Body of pancreas (tissue), 4 donors: ENCODE data around the gene SCN9A. TPM values are rescaled to one million over a fixed set of nuclear protein-coding genes. Genes with fewer than 3 reads are reported as not detected.
A peak's percentile ranks its signal among the peaks of the same experiment; 100 is the strongest.

ENCODE experiments used
- ATAC-seq: fragments of 150-250 bp; one replicate; pipeline ENCODE4 v1.9.1; 2016
- DNase-seq, 4 donors: peaks; one replicate each; pipeline ENCODE4 v3.0.0-alpha.2; 2019
- H3K27ac ChIP-seq, 4 donors: fragments of 200-600 bp; sonication (generic); 1 replicate in 3 of 4; 2 replicates in 1 of 4; pipeline versions ENCODE4 v1.5.1 to v1.6.1; 2016 to 2019; ENCODE audit warnings: mild to moderate bottlenecking in 1 of 4, mixed read lengths in 1 of 4, moderate library complexity in 1 of 4
- H3K27me3 ChIP-seq, 2 donors: fragments of 200-600 bp; sonication (generic); one replicate each; pipeline ENCODE4 v1.6.0; 2016; ENCODE audit warnings: mild to moderate bottlenecking in 1 of 2
- H3K36me3 ChIP-seq, 2 donors: fragments of 200-600 bp; sonication (generic); replicated peaks in 1 of 2; 2 replicates each; pipeline ENCODE4 v1.5.1; 2016; ENCODE audit warnings: low read depth in 2 of 2; ENCODE audit not compliant: insufficient read depth in 1 of 2
- H3K4me1 ChIP-seq: fragments of 200-600 bp; sonication (generic); one replicate; pipeline ENCODE4 v1.6.0; 2016
- H3K4me3 ChIP-seq, 2 donors: fragments of 200-600 bp; sonication (generic); 1 replicate in 1 of 2; 2 replicates in 1 of 2; pipeline ENCODE4 v1.5.1; 2016 to 2019
- H3K9me3 ChIP-seq, 3 donors: fragments of 200-600 bp; sonication (generic); 1 replicate in 2 of 3; 2 replicates in 1 of 3; pipeline ENCODE4 v1.5.1; 2016
- CTCF ChIP-seq, 7 experiments: fragments of 450-650 bp in 4 of 7; fragments of 200-600 bp in 3 of 7; sonication (generic) in 3 of 7; IDR thresholded peaks; one replicate each; pipeline ENCODE4 v1.5.1; 2016 to 2019; ENCODE audit warnings: antibody characterized with exemption in 7 of 7
- POLR2A ChIP-seq, 3 donors: fragments of 450-650 bp; IDR thresholded peaks; one replicate each; pipeline ENCODE4 v1.6.1; 2016; ENCODE audit warnings: antibody characterized with exemption in 3 of 3, mild to moderate bottlenecking in 2 of 3
- WGBS, 2 donors: methylation state at CpG; one replicate each; pipeline ENCODE4 v1.1.5; 2017; 5-methylcytosine and 5-hydroxymethylcytosine counted together
- intact Hi-C: fragments of 100-400 bp; cut with DNase I; formaldehyde crosslinking; loops from one replicate; pipeline ENCODE4 v1.15.1; 2023
- total RNA-seq, 2 donors: library from RNA; depleted of rRNA; stranded (reverse); fragments of >200 nt; gene quantifications; one replicate each; pipeline ENCODE4 v1.1.0, GENCODE V29; 2016

SCN9A gene
- total RNA-seq: 10 to 100 TPM in 1 of 2 donors, 1 to 10 TPM in 1; 9.9 to 11.9 TPM

- H3K27ac ChIP-seq: peak within 1 kb of the TSS; percentile 37 to 73 (median 62)
- ATAC-seq (peak; percentile 97), DNase-seq (peak; percentile 81 to 93 (median 84))
- peak within 1 kb of the TSS; percentile 52 to 57 for H3K4me3 ChIP-seq
- no peaks in the 10 kb centered on the region for H3K27me3 ChIP-seq
- intact Hi-C loops: no loop called here
- no peaks in the 10 kb centered on the region for H3K36me3 ChIP-seq
- TF ChIP-seq POLR2A (IDR thresholded peaks at IDR 0.05): peak; percentile 16 to 59 (median 49)
- TF ChIP-seq CTCF (IDR thresholded peaks at IDR 0.05): peak in 2 of 7 experiments; percentile 32 to 38
- no peaks in the 10 kb centered on the region for H3K9me3 ChIP-seq
- peaks cover 8% of the 10 kb centered on the region for H3K4me1 ChIP-seq
- 0% methylated on average over 12 to 45 of the region's 45 CpGs for WGBS, 2 donors
These were observed at the start of gene SCN9A for GRCh38 chr2:166375736-166376487. Gene SCN9A, minus strand, starts transcription at chr2:166375944. Its CDS starts 64,188 bp downstream, at chr2:166311756.

- TF ChIP-seq POLR2A (IDR thresholded peaks at IDR 0.05) (no peak), CTCF (IDR thresholded peaks at IDR 0.05) (no peak)
- ATAC-seq (no peak), DNase-seq (no peak)
- 85 to 91% methylated on average over 5 of the region's 5 CpGs for WGBS, 2 donors
- H3K9me3 ChIP-seq: no peaks in the 10 kb centered on the region
- H3K36me3 ChIP-seq: no peaks in the 10 kb centered on the region
- H3K27ac ChIP-seq: no peak overlapping the region
- no peaks in the 10 kb centered on the region for H3K4me1 ChIP-seq
- H3K4me3 ChIP-seq: no peak overlapping the region
- no peaks in the 10 kb centered on the region for H3K27me3 ChIP-seq
- intact Hi-C loops: no loop called here
These were observed 49.1 kb upstream of the SCN9A start for GRCh38 chr2:166424841-166425240.

GRCh38 chr2:166419616-166419934 lies 43.8 kb upstream of the SCN9A start:
- Histone ChIP-seq H3K27me3 (no peaks in the 10 kb centered on the region), H3K36me3 (no peaks in the 10 kb centered on the region), H3K27ac (no peak overlapping the region), H3K9me3 (no peaks in the 10 kb centered on the region), H3K4me3 (no peak overlapping the region), H3K4me1 (no peaks in the 10 kb centered on the region)
- intact Hi-C loops: no loop called here
- DNase-seq: no peak
- ATAC-seq: no peak
- 60 to 65% methylated on average over 2 of the region's 2 CpGs for WGBS, 2 donors
- TF ChIP-seq CTCF (IDR thresholded peaks at IDR 0.05) (peak in 6 of 7 experiments; percentile 10 to 53 (median 43)), POLR2A (IDR thresholded peaks at IDR 0.05) (no peak)

GRCh38 chr2:166418853-166419615 lies 43.3 kb upstream of the SCN9A start:
- Histone ChIP-seq H3K27me3 (no peaks in the 10 kb centered on the region), H3K36me3 (no peaks in the 10 kb centered on the region), H3K4me3 (no peak overlapping the region), H3K27ac (no peak overlapping the region), H3K4me1 (no peaks in the 10 kb centered on the region), H3K9me3 (no peaks in the 10 kb centered on the region)
- WGBS, 2 donors: 61 to 62% methylated on average over 5 of the region's 5 CpGs
- TF ChIP-seq CTCF (IDR thresholded peaks at IDR 0.05) (no peak), POLR2A (IDR thresholded peaks at IDR 0.05) (no peak)
- ATAC-seq (no peak), DNase-seq (no peak)
- intact Hi-C loops: no loop called here
